ENCODE data around the gene GALNTL6.

DNA sequence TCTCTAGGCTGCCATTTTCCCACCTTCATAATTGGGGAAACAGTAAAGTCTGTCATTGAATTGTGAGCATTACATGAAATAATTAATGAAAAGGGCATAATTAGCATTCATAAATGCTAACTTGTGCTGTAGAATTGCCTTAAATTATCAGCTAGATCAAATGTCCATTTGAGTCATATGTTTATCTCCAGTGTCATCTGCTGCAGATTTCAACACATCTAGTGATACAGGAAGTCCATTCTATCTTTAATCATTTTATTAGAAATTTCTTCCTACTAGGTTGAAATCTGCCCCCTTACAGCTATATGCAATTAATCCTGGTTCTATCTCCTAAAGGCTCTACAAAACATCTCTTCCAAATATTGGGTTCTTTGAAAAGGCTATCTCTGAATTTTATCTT lies 1115.1 kb downstream of the GALNTL6 start:
- TF ChIP-seq CEBPB (IDR thresholded peaks at IDR 0.05; ENCODE audit: low read depth, low read length) (no peak), RFX5 (IDR thresholded peaks at IDR 0.05; ENCODE audit: low read depth, low read length) (no peak), CTCF (conservative IDR thresholded peaks at IDR 0.05; ENCODE audit: low read depth, low read length) (no peak), POLR2A (IDR thresholded peaks at IDR 0.05; ENCODE audit: low read depth, low read length) (no peak), MAFK (IDR thresholded peaks at IDR 0.05; ENCODE audit: low read depth, low read length) (no peak), ELK1 (IDR thresholded peaks at IDR 0.05; ENCODE audit: borderline replicate concordance, low read depth, low read length) (no peak), RAD21 (IDR thresholded peaks at IDR 0.05; ENCODE audit: low read length) (no peak)
- TF ChIP-seq, protein P1, sequence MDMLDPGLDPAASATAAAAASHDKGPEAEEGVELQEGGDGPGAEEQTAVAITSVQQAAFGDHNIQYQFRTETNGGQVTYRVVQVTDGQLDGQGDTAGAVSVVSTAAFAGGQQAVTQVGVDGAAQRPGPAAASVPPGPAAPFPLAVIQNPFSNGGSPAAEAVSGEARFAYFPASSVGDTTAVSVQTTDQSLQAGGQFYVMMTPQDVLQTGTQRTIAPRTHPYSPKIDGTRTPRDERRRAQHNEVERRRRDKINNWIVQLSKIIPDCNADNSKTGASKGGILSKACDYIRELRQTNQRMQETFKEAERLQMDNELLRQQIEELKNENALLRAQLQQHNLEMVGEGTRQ (IDR thresholded peaks at IDR 0.05; ENCODE audit: low read depth, low read length), result no peak
